Natural killer cell (primary cell): ENCODE results near the gene WWC1. TPM values are rescaled to one million over a fixed set of nuclear protein-coding genes. Genes with fewer than 3 reads are reported as not detected.

Source experiments
- ATAC-seq, 3 donors: fragments of 150-1000 bp in 2 of 3; fragments of 200-7000 bp in 1 of 3; cut with Tn5 transposase; 1 replicate in 1 of 3; 2 replicates in 2 of 3; pipeline ENCODE4 v1.10.0; 2021; ENCODE audit warnings: mild to moderate bottlenecking in 2 of 3, moderate library complexity in 2 of 3
- DNase-seq, 2 donors: peaks; one replicate each; pipeline versions ENCODE4 v3.0.0 to v3.0.0-alpha.2; 2013 to 2021; ENCODE audit warnings: mixed read lengths in 1 of 2
- H3K27ac ChIP-seq: one replicate; pipeline ENCODE4 v1.5.1; 2013; ENCODE audit warnings: mild to moderate bottlenecking, low read length
- H3K27me3 ChIP-seq: one replicate; pipeline ENCODE4 v1.6.1; 2013; ENCODE audit warnings: low read length; ENCODE audit not compliant: control insufficient read depth, insufficient read depth
- H3K36me3 ChIP-seq: one replicate; pipeline ENCODE4 v1.6.1; 2013; ENCODE audit warnings: low read length; ENCODE audit not compliant: control insufficient read depth, insufficient read depth
- H3K4me1 ChIP-seq: one replicate; pipeline ENCODE4 v1.6.1; 2013; ENCODE audit warnings: low read length; ENCODE audit not compliant: control insufficient read depth, insufficient read depth
- H3K4me3 ChIP-seq: one replicate; pipeline ENCODE4 v1.5.1; 2013; ENCODE audit warnings: low read length
- H3K9me3 ChIP-seq: one replicate; pipeline ENCODE4 v1.6.1; 2013; ENCODE audit warnings: low read length; ENCODE audit not compliant: control insufficient read depth, insufficient read depth
- H3K27ac Mint-ChIP-seq, 2 donors: one replicate each; pipeline ENCODE4 v1.8.0; 2022; ENCODE audit warnings: mild to moderate bottlenecking in 2 of 2, mixed read lengths in 2 of 2, moderate library complexity in 1 of 2
- H3K27me3 Mint-ChIP-seq, 2 donors: one replicate each; pipeline ENCODE4 v1.8.0; 2022; ENCODE audit warnings: low read depth in 2 of 2, mixed read lengths in 2 of 2
- H3K36me3 Mint-ChIP-seq: one replicate; pipeline ENCODE4 v1.8.0; 2022; ENCODE audit warnings: mixed read lengths
- H3K4me1 Mint-ChIP-seq, 2 donors: one replicate each; pipeline ENCODE4 v1.8.0; 2022; ENCODE audit warnings: mixed read lengths in 2 of 2
- H3K4me3 Mint-ChIP-seq: one replicate; pipeline ENCODE4 v1.8.0; 2022; ENCODE audit warnings: mild to moderate bottlenecking, moderate library complexity, mixed read lengths
- H3K9me3 Mint-ChIP-seq, 2 donors: one replicate each; pipeline ENCODE4 v1.8.0; 2022; ENCODE audit warnings: mixed read lengths in 2 of 2
- CTCF ChIP-seq: fragments of 200-600 bp; IDR thresholded peaks from one replicate; pipeline ENCODE4 v1.8.0; 2022; ENCODE audit warnings: antibody characterized with exemption
- WGBS: methylation state at CpG from one replicate; pipeline ENCODE4 v1.1.7; 2013; ENCODE audit warnings: missing lambda C conversion rate; ENCODE audit not compliant: insufficient coverage; 5-methylcytosine and 5-hydroxymethylcytosine counted together
- intact Hi-C: fragments of 100-400 bp; cut with micrococcal nuclease; formaldehyde crosslinking; loops from one replicate; pipeline ENCODE4 v1.14.2; 2022
- total RNA-seq, 4 donors: library from RNA; stranded (reverse); fragments of 120-200 nt in 1 of 4; gene quantifications; one replicate each; pipeline versions ENCODE4 v1.2.3 to v1.2.4, GENCODE V29; 2013 to 2022

Gene WWC1
- total RNA-seq, 3 donors from 2014 or later (not counting 1 experiment from before 2014, with no cell fraction given), result 0.42 to 0.66 (median 0.53) TPM

GRCh38 chr5:168457542-168457941, 166.1 kb downstream of the WWC1 start:
- intact Hi-C loops, result no loop called here
- DNase-seq, result no peak

GRCh38 chr5:168460606-168461005, 169.2 kb downstream of the WWC1 start:
- 96% methylated on average over 9 of the region's 9 CpGs for WGBS
- ATAC-seq, result no peak
- H3K27ac Mint-ChIP-seq, result no peak overlapping the region

More at GRCh38 chr5:168457542-168457941, 166.1 kb downstream of the WWC1 start:
- no peaks in the 10 kb centered on the region for H3K9me3 ChIP-seq
- Mint-ChIP-seq H3K4me1 (no peaks in the 10 kb centered on the region), H3K27me3 (no peaks in the 10 kb centered on the region), H3K4me3 (no peak overlapping the region), H3K36me3 (no peaks in the 10 kb centered on the region), H3K9me3 (no peaks in the 10 kb centered on the region), H3K27ac (no peak overlapping the region)
- no peak for TF ChIP-seq CTCF
- no peaks in the 10 kb centered on the region for H3K27me3 ChIP-seq
- H3K27ac ChIP-seq, result no peak overlapping the region
- ATAC-seq, result no peak
- WGBS, result 85% methylated on average over 3 of the region's 3 CpGs
- no peaks in the 10 kb centered on the region for H3K4me1 ChIP-seq
- H3K36me3 ChIP-seq, result no peaks in the 10 kb centered on the region
- no peak overlapping the region for H3K4me3 ChIP-seq

GRCh38 chr5:168463081-168463480, 171.6 kb downstream of the WWC1 start:
- H3K4me1 Mint-ChIP-seq, result peaks cover 7 to 8% of the 10 kb centered on the region in 2 donors
- H3K36me3 Mint-ChIP-seq, result no peaks in the 10 kb centered on the region
- ATAC-seq (no peak), DNase-seq (no peak)
- Histone ChIP-seq H3K27me3 (no peaks in the 10 kb centered on the region), H3K4me1 (no peaks in the 10 kb centered on the region), H3K9me3 (no peaks in the 10 kb centered on the region), H3K36me3 (no peaks in the 10 kb centered on the region), H3K27ac (no peak overlapping the region), H3K4me3 (no peak overlapping the region)
- no peak overlapping the region for H3K27ac Mint-ChIP-seq
- WGBS, result 97% methylated on average over 1 of the region's 2 CpGs
- H3K27me3 Mint-ChIP-seq, result peaks cover under 1 to 4% of the 10 kb centered on the region in 2 donors
- intact Hi-C loops, result no loop called here
- no peak for TF ChIP-seq CTCF
- H3K9me3 Mint-ChIP-seq, result no peaks in the 10 kb centered on the region
- no peak overlapping the region for H3K4me3 Mint-ChIP-seq

More at GRCh38 chr5:168460606-168461005, 169.2 kb downstream of the WWC1 start:
- Histone ChIP-seq H3K9me3 (no peaks in the 10 kb centered on the region), H3K4me3 (no peak overlapping the region), H3K36me3 (no peaks in the 10 kb centered on the region), H3K4me1 (no peaks in the 10 kb centered on the region), H3K27ac (no peak overlapping the region), H3K27me3 (no peaks in the 10 kb centered on the region)
- no peaks in the 10 kb centered on the region for H3K9me3 Mint-ChIP-seq
- intact Hi-C loops, result no loop called here
- H3K27me3 Mint-ChIP-seq, result peaks cover 0 to 4% of the 10 kb centered on the region in 2 donors
- TF ChIP-seq CTCF, result no peak
- DNase-seq, result no peak
- H3K4me1 Mint-ChIP-seq, result peaks cover 7 to 8% of the 10 kb centered on the region in 2 donors
- H3K4me3 Mint-ChIP-seq, result no peak overlapping the region
- H3K36me3 Mint-ChIP-seq, result no peaks in the 10 kb centered on the region

GRCh38 chr5:168464214-168464613, 172.8 kb downstream of the WWC1 start:
- Mint-ChIP-seq H3K4me1 (peaks cover 7 to 8% of the 10 kb centered on the region in 2 donors), H3K36me3 (no peaks in the 10 kb centered on the region), H3K4me3 (no peak overlapping the region), H3K27me3 (peaks cover 4 to 5% of the 10 kb centered on the region in 2 donors), H3K27ac (peak overlapping the region in 1 of 2 donors; percentile 57), H3K9me3 (no peaks in the 10 kb centered on the region)
- no peak for TF ChIP-seq CTCF
- DNase-seq, result no peak
- intact Hi-C loops, result no loop called here
- Histone ChIP-seq H3K36me3 (no peaks in the 10 kb centered on the region), H3K27ac (no peak overlapping the region), H3K4me3 (no peak overlapping the region), H3K4me1 (no peaks in the 10 kb centered on the region), H3K9me3 (no peaks in the 10 kb centered on the region), H3K27me3 (no peaks in the 10 kb centered on the region)
- 30% methylated on average over 5 of the region's 5 CpGs for WGBS
- no peak for ATAC-seq
